Subcutaneous adipose tissue (tissue), 4 donors: ENCODE measurements around the gene PGBD2. TPM values are rescaled to one million over a fixed set of nuclear protein-coding genes. Genes with fewer than 3 reads are reported as not detected.

Experiments used
- total RNA-seq, 4 donors: library from RNA; depleted of rRNA; stranded (reverse); fragments of >200 nt; gene quantifications; one replicate each; pipeline ENCODE4 v1.1.0, GENCODE V29; 2016
- TF ChIP-seq, protein P1 (sequence below): fragments of 450-650 bp; IDR thresholded peaks from one replicate; pipeline ENCODE4 v1.5.1; 2016; ENCODE audit warnings: low read depth, mild to moderate bottlenecking, control low read depth, antibody characterized with exemption, moderate library complexity

The PGBD2 gene, protein sequence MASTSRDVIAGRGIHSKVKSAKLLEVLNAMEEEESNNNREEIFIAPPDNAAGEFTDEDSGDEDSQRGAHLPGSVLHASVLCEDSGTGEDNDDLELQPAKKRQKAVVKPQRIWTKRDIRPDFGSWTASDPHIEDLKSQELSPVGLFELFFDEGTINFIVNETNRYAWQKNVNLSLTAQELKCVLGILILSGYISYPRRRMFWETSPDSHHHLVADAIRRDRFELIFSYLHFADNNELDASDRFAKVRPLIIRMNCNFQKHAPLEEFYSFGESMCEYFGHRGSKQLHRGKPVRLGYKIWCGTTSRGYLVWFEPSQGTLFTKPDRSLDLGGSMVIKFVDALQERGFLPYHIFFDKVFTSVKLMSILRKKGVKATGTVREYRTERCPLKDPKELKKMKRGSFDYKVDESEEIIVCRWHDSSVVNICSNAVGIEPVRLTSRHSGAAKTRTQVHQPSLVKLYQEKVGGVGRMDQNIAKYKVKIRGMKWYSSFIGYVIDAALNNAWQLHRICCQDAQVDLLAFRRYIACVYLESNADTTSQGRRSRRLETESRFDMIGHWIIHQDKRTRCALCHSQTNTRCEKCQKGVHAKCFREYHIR
- 1 to 10 TPM; 4.6 to 6.4 (median 5.3) TPM for total RNA-seq

DNA sequence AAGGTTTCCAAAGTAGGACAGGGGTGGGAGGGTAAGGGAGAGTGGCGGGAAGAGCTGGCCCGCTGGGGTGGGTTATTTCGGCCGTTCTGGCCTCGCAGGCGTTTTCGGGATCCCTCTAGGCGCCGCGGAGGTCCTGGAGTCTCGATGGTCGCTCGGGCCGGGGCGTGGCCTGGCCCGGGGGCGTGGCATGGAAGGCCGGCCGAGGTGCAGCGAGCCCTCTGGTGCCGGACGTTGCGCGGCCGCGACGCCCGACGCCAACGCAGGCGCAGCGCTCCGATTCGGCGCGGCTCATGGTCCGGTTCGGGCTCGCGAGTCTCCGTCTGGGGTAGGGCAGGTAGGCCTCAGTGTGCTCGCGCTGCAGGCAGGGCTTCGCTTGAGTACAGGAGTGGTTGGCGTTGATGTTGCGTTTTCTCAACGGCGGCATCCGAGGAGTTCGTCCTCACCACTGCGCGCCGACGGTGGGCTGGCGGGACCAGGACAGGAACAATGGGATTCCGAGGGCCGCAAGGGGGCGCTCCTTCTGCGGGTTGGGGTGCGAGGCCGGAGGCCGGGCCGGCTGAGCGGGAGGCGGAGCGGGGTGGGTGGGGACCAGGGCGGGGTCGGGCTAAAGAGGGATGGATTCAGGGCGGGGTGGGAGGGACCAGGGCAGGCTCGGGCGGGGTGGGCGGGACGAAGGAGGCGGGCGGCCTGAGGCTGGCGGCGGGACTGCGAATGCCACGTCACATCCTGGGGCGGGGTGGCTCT is at the start of gene PGBD2:
PGBD2 (plus strand) TSS at position 227 of the 744 bp plus-strand sequence. CDS start 7,628 bp downstream, outside the sequence.
- TF ChIP-seq, protein P1, sequence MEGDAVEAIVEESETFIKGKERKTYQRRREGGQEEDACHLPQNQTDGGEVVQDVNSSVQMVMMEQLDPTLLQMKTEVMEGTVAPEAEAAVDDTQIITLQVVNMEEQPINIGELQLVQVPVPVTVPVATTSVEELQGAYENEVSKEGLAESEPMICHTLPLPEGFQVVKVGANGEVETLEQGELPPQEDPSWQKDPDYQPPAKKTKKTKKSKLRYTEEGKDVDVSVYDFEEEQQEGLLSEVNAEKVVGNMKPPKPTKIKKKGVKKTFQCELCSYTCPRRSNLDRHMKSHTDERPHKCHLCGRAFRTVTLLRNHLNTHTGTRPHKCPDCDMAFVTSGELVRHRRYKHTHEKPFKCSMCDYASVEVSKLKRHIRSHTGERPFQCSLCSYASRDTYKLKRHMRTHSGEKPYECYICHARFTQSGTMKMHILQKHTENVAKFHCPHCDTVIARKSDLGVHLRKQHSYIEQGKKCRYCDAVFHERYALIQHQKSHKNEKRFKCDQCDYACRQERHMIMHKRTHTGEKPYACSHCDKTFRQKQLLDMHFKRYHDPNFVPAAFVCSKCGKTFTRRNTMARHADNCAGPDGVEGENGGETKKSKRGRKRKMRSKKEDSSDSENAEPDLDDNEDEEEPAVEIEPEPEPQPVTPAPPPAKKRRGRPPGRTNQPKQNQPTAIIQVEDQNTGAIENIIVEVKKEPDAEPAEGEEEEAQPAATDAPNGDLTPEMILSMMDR: no peak

DNA sequence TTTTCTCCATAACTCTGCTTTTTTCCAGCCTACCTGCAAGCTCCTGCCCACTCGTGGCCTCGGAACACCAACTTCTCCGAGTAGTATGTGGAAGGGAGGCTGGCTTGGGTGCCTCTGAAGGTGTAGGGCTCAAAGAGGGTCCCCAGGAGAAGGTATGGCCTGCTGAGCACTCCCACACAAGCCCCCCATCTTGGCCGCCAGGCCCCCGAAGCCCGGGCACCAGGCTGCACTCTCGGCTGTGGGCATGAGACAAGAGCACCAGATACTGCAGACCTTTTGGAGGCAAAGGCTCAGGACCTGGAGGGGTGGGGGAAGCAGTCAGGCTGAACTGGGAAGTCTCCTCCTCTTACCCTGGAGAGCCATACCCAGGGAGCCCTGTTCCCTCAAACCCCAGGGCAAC is 48.8 kb upstream of the PGBD2 start:
- TF ChIP-seq, protein P1: no peak

DNA sequence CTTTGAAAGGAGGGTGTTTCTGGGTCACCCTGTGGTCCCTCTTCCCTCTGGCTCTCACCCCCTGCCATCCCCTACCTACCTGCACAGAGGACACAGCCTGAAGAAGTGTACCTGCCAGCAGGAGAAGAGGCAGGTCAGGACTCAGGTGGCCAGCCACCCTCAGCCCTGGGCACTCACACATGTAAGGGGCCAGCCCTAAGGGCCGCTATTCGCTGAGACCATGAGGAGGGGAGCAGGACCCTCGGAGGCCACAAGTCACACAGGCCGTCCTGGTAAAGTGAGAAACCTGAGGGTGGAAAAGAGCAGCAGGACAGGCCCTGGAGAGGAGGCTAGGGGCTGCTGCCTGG is 48.3 kb upstream of the PGBD2 start:
- TF ChIP-seq, protein P1: no peak

DNA sequence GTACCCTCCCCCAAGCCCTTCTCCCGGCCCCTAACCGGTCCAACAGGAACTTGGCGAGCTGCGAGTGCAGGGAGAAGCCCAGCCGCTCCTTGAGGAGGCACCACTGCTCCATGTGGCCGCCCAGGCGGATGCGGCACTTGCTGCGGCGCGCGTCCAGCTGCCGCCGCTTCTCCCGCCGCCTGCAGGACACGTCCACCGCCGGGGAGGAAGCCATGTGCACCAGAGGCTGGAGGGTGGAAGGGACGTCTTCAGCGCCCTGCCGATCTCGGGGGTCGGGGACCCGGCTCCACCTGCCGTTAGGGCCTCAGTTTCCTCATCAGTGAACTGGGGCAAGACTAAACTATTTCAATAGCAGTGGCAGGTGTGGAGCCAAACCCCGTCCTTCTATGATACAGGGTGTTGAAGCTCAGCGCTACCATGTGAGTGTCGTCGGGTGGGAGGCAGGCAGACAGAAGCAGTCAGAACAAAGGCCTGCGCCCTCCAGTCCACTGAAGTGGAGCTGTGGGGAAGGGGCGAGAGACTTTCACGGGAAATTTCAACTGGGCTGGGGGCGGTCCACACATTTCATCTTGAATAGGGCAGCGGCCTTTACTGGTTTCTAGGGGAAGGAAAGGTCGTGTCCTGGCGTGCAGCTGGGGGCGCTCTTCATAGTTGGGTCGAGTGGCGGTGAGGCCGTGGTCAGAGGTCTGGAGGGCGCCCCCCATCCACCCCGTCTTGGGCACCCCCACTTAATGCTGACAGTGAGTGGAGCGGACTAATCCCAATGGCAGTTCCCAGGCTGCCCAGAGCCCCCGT is 47.7 kb upstream of the PGBD2 start:
- TF ChIP-seq, protein P1: no peak

DNA sequence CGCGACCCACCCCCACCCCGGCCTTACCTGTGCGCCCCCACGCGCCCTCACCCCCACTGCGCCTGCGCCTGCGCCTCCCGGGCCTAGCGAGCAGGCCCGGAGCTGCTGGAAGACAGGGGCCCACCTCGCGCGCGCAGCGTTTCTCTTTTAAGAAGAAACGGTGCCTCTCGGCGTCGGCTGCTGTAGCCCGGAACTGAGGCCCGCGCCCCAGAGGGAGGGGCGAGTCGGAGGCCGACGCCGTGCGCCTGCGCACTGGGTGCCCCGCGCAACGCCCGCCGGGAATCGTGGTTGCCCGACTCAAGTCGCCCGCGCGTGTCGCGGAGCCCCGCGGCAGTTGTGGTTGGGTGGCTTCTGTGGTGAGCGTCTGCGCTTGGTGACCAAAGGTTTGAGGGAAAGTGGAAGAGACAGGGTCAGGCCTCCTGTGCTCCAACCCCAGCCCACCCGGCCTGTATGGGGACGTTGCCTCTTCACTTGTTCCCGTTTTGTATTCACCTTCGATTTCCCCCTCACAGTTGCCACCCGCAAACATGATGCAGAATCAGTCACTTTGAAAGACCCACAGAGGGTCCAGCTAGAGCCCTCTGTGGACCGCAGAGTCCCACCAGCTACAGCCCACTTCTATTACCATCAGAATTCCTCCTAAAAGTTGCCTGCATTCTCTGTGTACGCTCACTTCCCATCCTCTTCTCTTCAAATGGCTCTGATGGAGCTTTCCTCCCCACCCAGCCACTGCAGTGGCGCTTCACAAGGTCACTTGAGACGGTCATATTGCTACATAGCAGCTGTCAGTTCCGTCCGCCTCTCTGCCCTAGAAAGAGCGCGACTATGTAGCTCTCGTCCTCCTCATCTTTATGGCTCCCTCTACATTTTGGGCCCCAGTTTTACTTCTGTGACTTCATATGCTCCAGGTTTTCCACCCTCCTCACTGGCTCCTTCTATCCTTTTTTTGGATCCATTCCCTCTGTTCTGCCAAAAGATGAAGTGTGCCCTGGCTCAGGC is 46.8 kb upstream of the PGBD2 start, which contains the start of gene ZNF692:
ZNF692 (minus strand) TSS at position 195 of the 999 bp plus-strand sequence. CDS start 776 bp downstream, outside the sequence.
- TF ChIP-seq, protein P1: no peak

DNA sequence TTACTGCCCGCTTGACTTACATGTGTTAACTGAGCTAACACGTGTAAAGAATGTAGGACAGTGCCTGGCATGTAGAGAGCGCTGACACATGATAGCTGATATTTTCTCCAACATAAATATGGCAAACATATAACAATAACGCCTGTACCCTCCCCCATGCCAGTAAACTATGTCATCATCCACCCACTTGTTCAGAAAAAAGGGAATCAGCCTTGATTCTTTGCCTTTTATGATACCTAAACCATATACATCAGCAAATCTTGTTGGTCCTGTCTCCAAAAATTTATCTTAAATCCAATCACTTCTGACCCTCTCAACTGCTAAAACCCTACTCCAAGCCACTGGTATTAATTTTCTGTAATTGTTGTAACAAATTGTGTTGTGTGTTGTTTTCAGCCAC is 46.0 kb upstream of the PGBD2 start:
- TF ChIP-seq, protein P1: no peak
